GM23338 (cell line): Measurements from ENCODE around the gene PHLDB3. TPM values are rescaled to one million over a fixed set of nuclear protein-coding genes. Genes with fewer than 3 reads are reported as not detected.
"Not testable (repeated sequence)": the region's sequence is repeated elsewhere in the genome, so short reads cannot be mapped to it uniquely, and the experiment has no call there.

Experiments used
- ATAC-seq: fragments of 200-7000 bp; cut with Tn5 transposase; 3 replicates; pipeline ENCODE4 v1.9.1; 2020
- DNase-seq: peaks from one replicate; pipeline ENCODE4 v3.0.0-alpha.2; 2015; ENCODE audit warnings: low spot score
- H2AFZ ChIP-seq: fragments of 200-600 bp; sonication (generic); 2 replicates; pipeline ENCODE4 v1.8.0; 2016; ENCODE audit warnings: antibody characterized with exemption, mild to moderate bottlenecking, moderate library complexity
- H3F3A ChIP-seq: fragments of 200-600 bp; sonication (generic); replicated peaks from 2 replicates; pipeline ENCODE4 v1.8.0; 2017; ENCODE audit warnings: antibody characterized with exemption, mixed run types, low read depth
- H3K27ac ChIP-seq: fragments of 200-600 bp; sonication (generic); 2 replicates; pipeline ENCODE4 v1.6.1; 2016; ENCODE audit warnings: low read depth
- H3K27me3 ChIP-seq: fragments of 200-600 bp; sonication (generic); 2 replicates; pipeline ENCODE4 v1.8.0; 2016; ENCODE audit warnings: mild to moderate bottlenecking, mixed run types, moderate library complexity; ENCODE audit not compliant: insufficient read depth
- H3K36me3 ChIP-seq: fragments of 200-600 bp; sonication (generic); 2 replicates; pipeline ENCODE4 v1.8.0; 2016; ENCODE audit warnings: mild to moderate bottlenecking; ENCODE audit not compliant: insufficient read depth
- H3K4me1 ChIP-seq: fragments of 200-600 bp; sonication (generic); 2 replicates; pipeline ENCODE4 v1.8.0; 2016; ENCODE audit warnings: mild to moderate bottlenecking, moderate library complexity; ENCODE audit not compliant: insufficient read depth
- H3K4me2 ChIP-seq: fragments of 200-600 bp; sonication (generic); 2 replicates; pipeline ENCODE4 v1.7.1; 2017; ENCODE audit warnings: mixed run types
- H3K4me3 ChIP-seq: fragments of 200-600 bp; sonication (generic); 2 replicates; pipeline ENCODE4 v1.6.1; 2016; ENCODE audit warnings: mixed run types
- H3K79me2 ChIP-seq: fragments of 200-600 bp; sonication (generic); replicated peaks from 2 replicates; pipeline ENCODE4 v1.8.0; 2017; ENCODE audit warnings: mild to moderate bottlenecking; ENCODE audit not compliant: insufficient read depth
- H3K9me2 ChIP-seq: fragments of 200-600 bp; sonication (generic); 2 replicates; pipeline ENCODE4 v1.8.0; 2017; ENCODE audit not compliant: insufficient read depth
- H4K20me1 ChIP-seq: fragments of 200-600 bp; sonication (generic); replicated peaks from 2 replicates; pipeline ENCODE4 v1.8.0; 2017; ENCODE audit warnings: mild to moderate bottlenecking; ENCODE audit not compliant: insufficient read depth
- H3K27ac Mint-ChIP-seq: 2 replicates; pipeline ENCODE4 v1.8.0; 2020; ENCODE audit warnings: inconsistent platforms, mild to moderate bottlenecking, moderate library complexity, mixed read lengths
- H3K27me3 Mint-ChIP-seq: 3 replicates; pipeline ENCODE4 v1.8.0; 2022; ENCODE audit warnings: low read depth, mild to moderate bottlenecking, moderate library complexity, mixed read lengths, inconsistent platforms; ENCODE audit not compliant: insufficient read depth, poor library complexity
- H3K36me3 Mint-ChIP-seq: 3 replicates; pipeline ENCODE4 v1.8.0; 2021; ENCODE audit warnings: low read depth, mild to moderate bottlenecking, inconsistent platforms, moderate library complexity, mixed read lengths
- H3K4me1 Mint-ChIP-seq: 3 replicates; pipeline ENCODE4 v1.8.0; 2020; ENCODE audit warnings: mild to moderate bottlenecking, inconsistent platforms, mixed read lengths
- H3K4me3 Mint-ChIP-seq: 3 replicates; pipeline ENCODE4 v1.8.0; 2021; ENCODE audit warnings: moderate library complexity, mild to moderate bottlenecking, inconsistent platforms, mixed read lengths
- H3K9me3 Mint-ChIP-seq: 3 replicates; pipeline ENCODE4 v1.8.0; 2020; ENCODE audit warnings: moderate library complexity, mild to moderate bottlenecking, inconsistent platforms, mixed read lengths
- CREB1 ChIP-seq: fragments of 250-450 bp; sonication (Bioruptor Pico); IDR thresholded peaks from 2 replicates; pipeline ENCODE4 v1.5.0; 2020; ENCODE audit warnings: low read depth, mild to moderate bottlenecking, moderate library complexity
- EZH2 ChIP-seq: fragments of 200-600 bp; sonication (generic); IDR thresholded peaks from one replicate; pipeline ENCODE4 v1.8.0; 2017; ENCODE audit warnings: antibody characterized with exemption, mild to moderate bottlenecking, low read depth; ENCODE audit not compliant: unreplicated experiment
- JUNB ChIP-seq: IDR thresholded peaks from one replicate; pipeline ENCODE4 v1.6.1; 2016; ENCODE audit warnings: antibody characterized with exemption; ENCODE audit not compliant: unreplicated experiment
- polyA plus RNA-seq: library from polyadenylated mRNA; unstranded; fragments of >200 nt; fragmentation: Nextera tagmentation; extraction: Ambion mirVana; gene quantifications from 2 replicates; pipeline ENCODE4 v1.2.1, GENCODE V29; 2016
- total RNA-seq: library from RNA; depleted of rRNA; stranded (reverse); fragments of >200 nt; shearing (Covaris generic); gene quantifications from 2 replicates; pipeline ENCODE4 v1.2.3, GENCODE V29; 2014
- TF ChIP-seq, protein P1 (sequence below): fragments of 250-450 bp; sonication (Bioruptor Pico); IDR thresholded peaks from 2 replicates; pipeline ENCODE4 v1.5.0; 2020; ENCODE audit warnings: mild to moderate bottlenecking, moderate library complexity
- TF ChIP-seq, protein P2 (sequence below), 2 experiments: fragments of 200-600 bp in 1 of 2; sonication (generic) in 1 of 2; conservative IDR thresholded peaks; 2 replicates each; pipeline versions ENCODE4 v1.5.1 to v1.6.1; 2016 to 2017; ENCODE audit warnings: antibody characterized with exemption in 2 of 2, low read depth in 2 of 2, mild to moderate bottlenecking in 2 of 2, moderate library complexity in 1 of 2

Gene PHLDB3
- total and polyA plus RNA-seq, 2 experiments from 2014 or later = 6.3 to 15.4 TPM

DNA sequence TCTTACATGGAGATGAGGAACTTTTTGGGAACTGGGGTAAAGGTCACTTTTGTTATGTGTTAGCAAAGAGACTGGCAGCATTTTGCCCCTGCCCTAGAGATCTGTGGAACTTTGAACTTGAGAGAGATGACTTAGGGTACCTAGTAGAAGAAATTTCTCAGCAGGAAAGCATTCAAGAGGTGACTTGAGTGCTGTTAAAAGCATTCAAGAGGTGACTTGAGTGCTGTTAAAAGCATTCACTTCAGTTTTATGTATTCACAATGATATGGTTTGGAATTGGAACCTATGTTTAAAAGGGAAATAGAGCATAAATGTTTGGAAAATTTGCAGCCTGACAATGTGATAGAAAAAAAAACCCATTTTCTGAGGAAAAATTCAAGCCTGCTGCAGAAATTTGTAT is 7.9 kb upstream of the PHLDB3 start:
- H3K36me3 ChIP-seq, H3K27ac ChIP-seq, H3K27me3 Mint-ChIP-seq, H3K4me1 Mint-ChIP-seq, H3F3A ChIP-seq, H4K20me1 ChIP-seq, H3K4me1 ChIP-seq, H3K4me2 ChIP-seq, H3K9me2 ChIP-seq, H3K79me2 ChIP-seq, DNase-seq, ATAC-seq, H3K4me3 Mint-ChIP-seq, H3K27me3 ChIP-seq, H2AFZ ChIP-seq, H3K4me3 ChIP-seq, H3K27ac Mint-ChIP-seq: not testable (repeated sequence)
- peaks cover 45% of the 10 kb centered on the region for H3K36me3 Mint-ChIP-seq
- H3K9me3 Mint-ChIP-seq = peaks cover 10% of the 10 kb centered on the region; the same call in 2 of the 3 replicates

DNA sequence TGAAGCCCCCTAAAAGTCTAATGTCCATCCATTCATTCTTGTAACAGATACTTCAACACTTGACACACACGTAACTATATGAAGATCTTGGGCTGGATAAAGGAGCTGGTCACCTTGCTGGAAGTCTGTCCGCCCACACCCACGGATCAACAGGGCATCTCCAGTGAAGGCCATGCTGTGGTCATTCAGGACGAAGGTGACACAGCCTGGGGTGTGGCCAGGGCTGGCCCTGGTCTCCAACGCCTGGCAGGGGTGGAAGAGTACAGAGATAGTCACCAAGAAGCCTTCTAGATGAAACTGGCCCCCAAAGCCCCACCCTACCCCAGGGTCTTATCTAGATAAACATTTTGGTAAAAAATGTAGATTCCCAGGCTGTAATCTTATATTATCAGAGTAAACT is 6.8 kb upstream of the PHLDB3 start:
- H3K4me3 ChIP-seq = no peak overlapping the region
- H3K27me3 Mint-ChIP-seq = peaks cover 2% of the 10 kb centered on the region
- no peak overlapping the region for H3K4me2 ChIP-seq
- H3K79me2 ChIP-seq = no peaks in the 10 kb centered on the region
- TF ChIP-seq CREB1 (CRISPR knock-in tag) = no peak
- no peak for TF ChIP-seq JUNB
- no peak for TF ChIP-seq EZH2
- TF ChIP-seq, protein P1, sequence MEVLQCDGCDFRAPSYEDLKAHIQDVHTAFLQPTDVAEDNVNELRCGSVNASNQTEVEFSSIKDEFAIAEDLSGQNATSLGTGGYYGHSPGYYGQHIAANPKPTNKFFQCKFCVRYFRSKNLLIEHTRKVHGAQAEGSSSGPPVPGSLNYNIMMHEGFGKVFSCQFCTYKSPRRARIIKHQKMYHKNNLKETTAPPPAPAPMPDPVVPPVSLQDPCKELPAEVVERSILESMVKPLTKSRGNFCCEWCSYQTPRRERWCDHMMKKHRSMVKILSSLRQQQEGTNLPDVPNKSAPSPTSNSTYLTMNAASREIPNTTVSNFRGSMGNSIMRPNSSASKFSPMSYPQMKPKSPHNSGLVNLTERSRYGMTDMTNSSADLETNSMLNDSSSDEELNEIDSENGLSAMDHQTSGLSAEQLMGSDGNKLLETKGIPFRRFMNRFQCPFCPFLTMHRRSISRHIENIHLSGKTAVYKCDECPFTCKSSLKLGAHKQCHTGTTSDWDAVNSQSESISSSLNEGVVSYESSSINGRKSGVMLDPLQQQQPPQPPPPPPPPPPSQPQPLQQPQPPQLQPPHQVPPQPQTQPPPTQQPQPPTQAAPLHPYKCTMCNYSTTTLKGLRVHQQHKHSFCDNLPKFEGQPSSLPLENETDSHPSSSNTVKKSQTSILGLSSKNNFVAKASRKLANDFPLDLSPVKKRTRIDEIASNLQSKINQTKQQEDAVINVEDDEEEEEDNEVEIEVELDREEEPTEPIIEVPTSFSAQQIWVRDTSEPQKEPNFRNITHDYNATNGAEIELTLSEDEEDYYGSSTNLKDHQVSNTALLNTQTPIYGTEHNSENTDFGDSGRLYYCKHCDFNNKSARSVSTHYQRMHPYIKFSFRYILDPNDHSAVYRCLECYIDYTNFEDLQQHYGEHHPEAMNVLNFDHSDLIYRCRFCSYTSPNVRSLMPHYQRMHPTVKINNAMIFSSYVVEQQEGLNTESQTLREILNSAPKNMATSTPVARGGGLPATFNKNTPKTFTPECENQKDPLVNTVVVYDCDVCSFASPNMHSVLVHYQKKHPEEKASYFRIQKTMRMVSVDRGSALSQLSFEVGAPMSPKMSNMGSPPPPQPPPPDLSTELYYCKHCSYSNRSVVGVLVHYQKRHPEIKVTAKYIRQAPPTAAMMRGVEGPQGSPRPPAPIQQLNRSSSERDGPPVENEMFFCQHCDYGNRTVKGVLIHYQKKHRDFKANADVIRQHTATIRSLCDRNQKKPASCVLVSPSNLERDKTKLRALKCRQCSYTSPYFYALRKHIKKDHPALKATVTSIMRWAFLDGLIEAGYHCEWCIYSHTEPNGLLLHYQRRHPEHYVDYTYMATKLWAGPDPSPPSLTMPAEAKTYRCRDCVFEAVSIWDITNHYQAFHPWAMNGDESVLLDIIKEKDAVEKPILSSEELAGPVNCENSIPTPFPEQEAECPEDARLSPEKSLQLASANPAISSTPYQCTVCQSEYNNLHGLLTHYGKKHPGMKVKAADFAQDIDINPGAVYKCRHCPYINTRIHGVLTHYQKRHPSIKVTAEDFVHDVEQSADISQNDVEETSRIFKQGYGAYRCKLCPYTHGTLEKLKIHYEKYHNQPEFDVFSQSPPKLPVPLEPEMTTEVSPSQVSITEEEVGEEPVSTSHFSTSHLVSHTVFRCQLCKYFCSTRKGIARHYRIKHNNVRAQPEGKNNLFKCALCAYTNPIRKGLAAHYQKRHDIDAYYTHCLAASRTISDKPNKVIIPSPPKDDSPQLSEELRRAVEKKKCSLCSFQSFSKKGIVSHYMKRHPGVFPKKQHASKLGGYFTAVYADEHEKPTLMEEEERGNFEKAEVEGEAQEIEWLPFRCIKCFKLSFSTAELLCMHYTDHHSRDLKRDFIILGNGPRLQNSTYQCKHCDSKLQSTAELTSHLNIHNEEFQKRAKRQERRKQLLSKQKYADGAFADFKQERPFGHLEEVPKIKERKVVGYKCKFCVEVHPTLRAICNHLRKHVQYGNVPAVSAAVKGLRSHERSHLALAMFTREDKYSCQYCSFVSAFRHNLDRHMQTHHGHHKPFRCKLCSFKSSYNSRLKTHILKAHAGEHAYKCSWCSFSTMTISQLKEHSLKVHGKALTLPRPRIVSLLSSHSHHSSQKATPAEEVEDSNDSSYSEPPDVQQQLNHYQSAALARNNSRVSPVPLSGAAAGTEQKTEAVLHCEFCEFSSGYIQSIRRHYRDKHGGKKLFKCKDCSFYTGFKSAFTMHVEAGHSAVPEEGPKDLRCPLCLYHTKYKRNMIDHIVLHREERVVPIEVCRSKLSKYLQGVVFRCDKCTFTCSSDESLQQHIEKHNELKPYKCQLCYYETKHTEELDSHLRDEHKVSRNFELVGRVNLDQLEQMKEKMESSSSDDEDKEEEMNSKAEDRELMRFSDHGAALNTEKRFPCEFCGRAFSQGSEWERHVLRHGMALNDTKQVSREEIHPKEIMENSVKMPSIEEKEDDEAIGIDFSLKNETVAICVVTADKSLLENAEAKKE = no peak
- TF ChIP-seq, protein P2, sequence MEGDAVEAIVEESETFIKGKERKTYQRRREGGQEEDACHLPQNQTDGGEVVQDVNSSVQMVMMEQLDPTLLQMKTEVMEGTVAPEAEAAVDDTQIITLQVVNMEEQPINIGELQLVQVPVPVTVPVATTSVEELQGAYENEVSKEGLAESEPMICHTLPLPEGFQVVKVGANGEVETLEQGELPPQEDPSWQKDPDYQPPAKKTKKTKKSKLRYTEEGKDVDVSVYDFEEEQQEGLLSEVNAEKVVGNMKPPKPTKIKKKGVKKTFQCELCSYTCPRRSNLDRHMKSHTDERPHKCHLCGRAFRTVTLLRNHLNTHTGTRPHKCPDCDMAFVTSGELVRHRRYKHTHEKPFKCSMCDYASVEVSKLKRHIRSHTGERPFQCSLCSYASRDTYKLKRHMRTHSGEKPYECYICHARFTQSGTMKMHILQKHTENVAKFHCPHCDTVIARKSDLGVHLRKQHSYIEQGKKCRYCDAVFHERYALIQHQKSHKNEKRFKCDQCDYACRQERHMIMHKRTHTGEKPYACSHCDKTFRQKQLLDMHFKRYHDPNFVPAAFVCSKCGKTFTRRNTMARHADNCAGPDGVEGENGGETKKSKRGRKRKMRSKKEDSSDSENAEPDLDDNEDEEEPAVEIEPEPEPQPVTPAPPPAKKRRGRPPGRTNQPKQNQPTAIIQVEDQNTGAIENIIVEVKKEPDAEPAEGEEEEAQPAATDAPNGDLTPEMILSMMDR (conservative IDR thresholded peaks at IDR 0.05; ENCODE audit: low read depth in 2 of 2) = no peak
- H3K9me2 ChIP-seq = no peaks in the 10 kb centered on the region
- H4K20me1 ChIP-seq = no peaks in the 10 kb centered on the region
- no peaks in the 10 kb centered on the region for H3K4me1 Mint-ChIP-seq
- H3K36me3 ChIP-seq = no peaks in the 10 kb centered on the region
- no peak overlapping the region for H2AFZ ChIP-seq
- no peak overlapping the region for H3K27ac Mint-ChIP-seq
- H3K9me3 Mint-ChIP-seq = peaks cover 10% of the 10 kb centered on the region; the same call in 2 of the 3 replicates
- H3K27ac ChIP-seq = no peak overlapping the region
- DNase-seq (no peak), ATAC-seq (no peak)
- H3F3A ChIP-seq = no peaks in the 10 kb centered on the region
- no peaks in the 10 kb centered on the region for H3K4me1 ChIP-seq
- H3K36me3 Mint-ChIP-seq = peaks cover 45% of the 10 kb centered on the region
- no peaks in the 10 kb centered on the region for H3K27me3 ChIP-seq
- no peak overlapping the region for H3K4me3 Mint-ChIP-seq
